Fibroblast of peridontal ligament (primary cell): ENCODE measurements around the gene EEF1A2.
A peak's percentile ranks its signal among the peaks of the same experiment; 100 is the strongest.

Experiments used
- DNase-seq: peaks from one replicate; pipeline ENCODE4 v3.0.0-alpha.2; 2010; ENCODE audit errors: extremely low read depth

The EEF1A2 gene

GRCh38 chr20:63500151-63500901, 1.4 kb upstream of the EEF1A2 start:
- no peak for DNase-seq

GRCh38 chr20:63499338-63499969, 571 bp upstream of the EEF1A2 start:
- DNase-seq = no peak

GRCh38 chr20:63497946-63498935, 642 bp downstream of the EEF1A2 start:
- DNase-seq = no peak

GRCh38 chr20:63497138-63497945, 1.5 kb downstream of the EEF1A2 start:
- no peak for DNase-seq

GRCh38 chr20:63496596-63497120, 2.2 kb downstream of the EEF1A2 start:
- DNase-seq = no peak

GRCh38 chr20:63495741-63496595, 2.9 kb downstream of the EEF1A2 start:
- peak; percentile 26 for DNase-seq

GRCh38 chr20:63495167-63495720, 3.6 kb downstream of the EEF1A2 start:
- no peak for DNase-seq

GRCh38 chr20:63494420-63495166, 4.3 kb downstream of the EEF1A2 start:
- no peak for DNase-seq

GRCh38 chr20:63494084-63494419, 4.8 kb downstream of the EEF1A2 start:
- DNase-seq = no peak

- DNase-seq = no peak
Observed at GRCh38 chr20:63493563-63494020, 5.3 kb downstream of the EEF1A2 start.

GRCh38 chr20:63492982-63493381, 5.9 kb downstream of the EEF1A2 start:
- DNase-seq = no peak

GRCh38 chr20:63492518-63492917, 6.4 kb downstream of the EEF1A2 start:
- DNase-seq = no peak

- no peak for DNase-seq
Observed at GRCh38 chr20:63491635-63492230, 7.2 kb downstream of the EEF1A2 start.

GRCh38 chr20:63491078-63491477, 7.8 kb downstream of the EEF1A2 start:
- no peak for DNase-seq

GRCh38 chr20:63490416-63490815, 8.5 kb downstream of the EEF1A2 start:
- no peak for DNase-seq

- no peak for DNase-seq
Observed at GRCh38 chr20:63488315-63489251, 10.3 kb downstream of the EEF1A2 start.

- no peak for DNase-seq
Observed at GRCh38 chr20:63487781-63488241, 11.1 kb downstream of the EEF1A2 start.
